A549 (cell line): Measurements from ENCODE around the gene DMXL2. TPM values are rescaled to one million over a fixed set of nuclear protein-coding genes. Genes with fewer than 3 reads are reported as not detected.
"Not testable (repeated sequence)": the region's sequence is repeated elsewhere in the genome, so short reads cannot be mapped to it uniquely, and the experiment has no call there.

Experiments
- ATAC-seq, 2 experiments: fragments of 200-7000 bp in 1 of 2; fragments of >200 bp in 1 of 2; cut with Nextera tagmentation in 1 of 2; cut with Tn5 transposase in 1 of 2; 3 replicates each; pipeline versions ENCODE4 v1.8.0 to v1.9.1; 2018 to 2020; ENCODE audit warnings: mild to moderate bottlenecking in 1 of 2, moderate library complexity in 1 of 2
- CTCF ChIA-PET: fragments of 300-600 bp; sonication (Branson Sonifier 250); formaldehyde crosslinking; extraction: SDS; loops from one replicate; lab custom pipeline; 2021; ENCODE audit warnings: antibody characterized with exemption, inconsistent platforms; lab: Yijun Ruan, JAX
- POLR2A ChIA-PET: fragments of 350-600 bp; formaldehyde crosslinking; extraction: SDS; loops from one replicate; lab custom pipeline; 2021; ENCODE audit warnings: antibody characterized with exemption, inconsistent platforms; lab: Yijun Ruan, JAX
- DNase-seq, 2 experiments: peaks; one replicate each; pipeline versions ENCODE4 v3.0.0 to v3.0.0-alpha.2; 2011 to 2016; ENCODE audit warnings: low read depth in 1 of 2, low spot score in 1 of 2
- FAIRE-seq: peaks from 2 replicates; lab custom pipeline; 2011; peaks lifted over from hg19 to GRCh38; lab: Jason Lieb, UNC
- H3K27ac ChIP-seq, 2 experiments: fragments of >200 bp; sonication (Bioruptor Twin); formaldehyde crosslinking; 3 replicates each; pipeline ENCODE4 v1.5.1; 2016 to 2017
- H3K4me1 ChIP-seq: fragments of >200 bp; sonication (Bioruptor Twin); formaldehyde crosslinking; 3 replicates; pipeline ENCODE4 v1.6.1; 2016
- H3K4me2 ChIP-seq: fragments of >200 bp; sonication (Bioruptor Twin); formaldehyde crosslinking; 3 replicates; pipeline ENCODE4 v1.6.1; 2016
- H3K4me3 ChIP-seq: fragments of >200 bp; sonication (Bioruptor Twin); formaldehyde crosslinking; 3 replicates; pipeline ENCODE4 v1.5.1; 2016
- H3K9me3 ChIP-seq: fragments of >200 bp; sonication (Bioruptor Twin); formaldehyde crosslinking; 3 replicates; pipeline ENCODE4 v1.6.1; 2016
- BHLHE40 ChIP-seq: IDR thresholded peaks from 2 replicates; pipeline ENCODE4 v1.6.1; 2012; ENCODE audit warnings: low read depth, low read length, inconsistent platforms
- CHD2 ChIP-seq: fragments of 150-350 bp; IDR thresholded peaks from 2 replicates; pipeline ENCODE4 v1.6.1; 2014; ENCODE audit warnings: low read length; ENCODE audit not compliant: partially characterized antibody
- CHD4 ChIP-seq: fragments of 200-600 bp; sonication (generic); IDR thresholded peaks from 2 replicates; pipeline ENCODE4 v1.6.1; 2016; ENCODE audit warnings: antibody characterized with exemption, mild to moderate bottlenecking, borderline replicate concordance
- EHMT2 ChIP-seq: fragments of 200-600 bp; sonication (generic); IDR thresholded peaks from 2 replicates; pipeline ENCODE4 v1.6.1; 2016; ENCODE audit warnings: antibody characterized with exemption, low read depth, mild to moderate bottlenecking, moderate library complexity
- ESRRA ChIP-seq: fragments of 150-350 bp; IDR thresholded peaks from 2 replicates; pipeline ENCODE4 v1.6.1; 2014; ENCODE audit warnings: mild to moderate bottlenecking, low read length, borderline replicate concordance
- FOSL2 ChIP-seq, 2 experiments: fragments of 450-650 bp in 1 of 2; fragments of >200 bp in 1 of 2; sonication (Bioruptor Twin) in 1 of 2; formaldehyde crosslinking; IDR thresholded peaks; 2 replicates each; pipeline versions ENCODE4 v1.5.0 to v1.6.1; 2016 to 2020; ENCODE audit warnings: mild to moderate bottlenecking in 1 of 2, moderate library complexity in 1 of 2
- HDAC2 ChIP-seq: fragments of 200-600 bp; sonication (generic); IDR thresholded peaks from 2 replicates; pipeline ENCODE4 v1.6.1; 2016
- HOXA7 ChIP-seq: fragments of 250-450 bp; sonication (Bioruptor Pico); IDR thresholded peaks from 2 replicates; pipeline ENCODE4 v1.5.0; 2020; ENCODE audit warnings: mild to moderate bottlenecking, moderate library complexity
- KDM1A ChIP-seq: fragments of 200-600 bp; sonication (generic); IDR thresholded peaks from 2 replicates; pipeline ENCODE4 v1.6.1; 2016; ENCODE audit warnings: low read depth, mild to moderate bottlenecking
- MAFK ChIP-seq: fragments of 450-650 bp; IDR thresholded peaks from 2 replicates; pipeline ENCODE4 v1.6.1; 2014; ENCODE audit not compliant: partially characterized antibody
- NFE2L2 ChIP-seq: fragments of 150-350 bp; conservative IDR thresholded peaks from 2 replicates; pipeline ENCODE4 v1.6.1; 2014; ENCODE audit warnings: low read length
- NPAS2 ChIP-seq: fragments of 250-450 bp; sonication (Bioruptor Pico); IDR thresholded peaks from 2 replicates; pipeline ENCODE4 v1.8.0; 2022; ENCODE audit warnings: mild to moderate bottlenecking, moderate library complexity, borderline replicate concordance
- POLR2A ChIP-seq: IDR thresholded peaks from 2 replicates; pipeline ENCODE4 v1.6.1; 2012; ENCODE audit warnings: mild to moderate bottlenecking, low read length
- RCOR1 ChIP-seq: fragments of 150-350 bp; IDR thresholded peaks from 2 replicates; pipeline ENCODE4 v1.6.1; 2014; ENCODE audit warnings: antibody characterized with exemption, low read length, low read depth
- RNF2 ChIP-seq: fragments of 200-600 bp; sonication (generic); IDR thresholded peaks from 2 replicates; pipeline ENCODE4 v1.6.1; 2016; ENCODE audit warnings: low read depth, mild to moderate bottlenecking, antibody characterized with exemption, moderate library complexity, borderline replicate concordance
- ZFP36 ChIP-seq: fragments of 450-650 bp; IDR thresholded peaks from 2 replicates; pipeline ENCODE4 v1.6.1; 2014; ENCODE audit warnings: borderline replicate concordance; ENCODE audit not compliant: partially characterized antibody
- WGBS: methylation state at CpG from one replicate; pipeline ENCODE4 v1.1.6; 2017; ENCODE audit errors: missing lambda C conversion rate; 5-methylcytosine and 5-hydroxymethylcytosine counted together
- polyA plus RNA-seq, 4 experiments: library from polyadenylated mRNA; depleted of rRNA in 3 of 4; stranded (reverse); fragments of >200 nt; fragmentation: RNase III in 1 of 4; extraction: RNeasy Plus Mini Kit Qiagen cat#74134 plus additional on column Dnase treatment in 1 of 4; gene quantifications; 2 replicates in 3 of 4; 3 replicates in 1 of 4; pipeline ENCODE4 v1.2.3, GENCODE V29; 2011 to 2017
- TF ChIP-seq, protein P1 (sequence below): fragments of >200 bp; sonication (Bioruptor Twin); formaldehyde crosslinking; IDR thresholded peaks from 2 replicates; pipeline ENCODE4 v1.6.1; 2016

The DMXL2 gene
- polyA plus RNA-seq, 2 of the 4 experiments (the other 2 are of a cell fraction): 25.6 to 50.9 TPM

DNA sequence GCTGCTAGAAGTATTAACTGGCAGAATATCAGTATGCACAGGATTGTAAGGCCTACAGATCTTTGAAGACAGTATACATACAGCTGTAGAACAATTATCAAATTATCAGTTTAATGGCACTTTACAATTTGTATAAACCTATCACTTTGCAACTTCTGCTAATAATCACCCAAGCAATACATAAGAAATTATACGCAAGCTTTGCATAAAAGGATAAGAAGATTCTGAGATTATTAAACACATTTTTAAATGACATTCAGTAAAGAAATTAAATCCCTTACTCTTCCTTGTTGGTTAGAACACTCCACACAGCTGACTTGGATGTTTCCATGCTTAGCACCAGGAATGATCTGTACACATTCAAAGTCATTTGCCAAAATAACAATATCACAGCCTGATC lies 46.8 kb downstream of the DMXL2 start:
- ATAC-seq (no peak), FAIRE-seq (no peak), DNase-seq (no peak)
- TF ChIP-seq MAFK: peak; percentile 42
- TF ChIP-seq HOXA7 (CRISPR knock-in tag): no peak
- TF ChIP-seq CHD2: no peak
- CTCF ChIA-PET: interaction anchor here (0.5 to 0.7 kb wide), 2 partner anchors 377 to 393 kb away, joined by 3 to 4 read pairs; no protein-coding TSS in a partner anchor
- Histone ChIP-seq H3K4me3 (no peak overlapping the region), H3K4me2 (no peak overlapping the region), H3K9me3 (no peaks in the 10 kb centered on the region), H3K27ac (no peak overlapping the region), H3K4me1 (peaks cover 7% of the 10 kb centered on the region; the same call in 1 of the 3 replicates)
- POLR2A ChIA-PET: no interaction called here
- WGBS: 94% methylated on average over 1 of the region's 1 CpG

DNA sequence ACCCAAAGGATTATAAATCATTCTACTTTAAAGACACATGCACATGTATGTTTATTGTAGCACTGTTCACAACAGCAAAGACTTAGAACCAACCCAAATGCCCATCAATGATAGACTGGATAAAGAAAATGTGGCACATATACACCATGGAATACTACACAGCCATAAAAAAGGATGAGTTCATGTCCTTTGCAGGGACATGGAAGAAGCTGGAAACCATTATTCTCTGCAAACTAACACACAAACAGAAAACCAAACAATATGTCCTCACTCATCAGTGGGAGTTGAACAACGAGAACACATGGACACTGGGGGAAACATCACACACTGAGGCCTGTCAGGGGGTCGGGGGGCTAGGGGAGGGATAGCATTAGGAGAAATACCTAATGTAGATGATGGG lies 49.2 kb downstream of the DMXL2 start:
- H3K4me1 ChIP-seq: peaks cover 15% of the 10 kb centered on the region; the same call in 2 of the 3 replicates
- WGBS: 91% methylated on average over 2 of the region's 2 CpGs
- CTCF ChIA-PET, H3K9me3 ChIP-seq, H3K27ac ChIP-seq, H3K4me2 ChIP-seq, H3K4me3 ChIP-seq, DNase-seq, ATAC-seq, FAIRE-seq, POLR2A ChIA-PET: not testable (repeated sequence)

DNA sequence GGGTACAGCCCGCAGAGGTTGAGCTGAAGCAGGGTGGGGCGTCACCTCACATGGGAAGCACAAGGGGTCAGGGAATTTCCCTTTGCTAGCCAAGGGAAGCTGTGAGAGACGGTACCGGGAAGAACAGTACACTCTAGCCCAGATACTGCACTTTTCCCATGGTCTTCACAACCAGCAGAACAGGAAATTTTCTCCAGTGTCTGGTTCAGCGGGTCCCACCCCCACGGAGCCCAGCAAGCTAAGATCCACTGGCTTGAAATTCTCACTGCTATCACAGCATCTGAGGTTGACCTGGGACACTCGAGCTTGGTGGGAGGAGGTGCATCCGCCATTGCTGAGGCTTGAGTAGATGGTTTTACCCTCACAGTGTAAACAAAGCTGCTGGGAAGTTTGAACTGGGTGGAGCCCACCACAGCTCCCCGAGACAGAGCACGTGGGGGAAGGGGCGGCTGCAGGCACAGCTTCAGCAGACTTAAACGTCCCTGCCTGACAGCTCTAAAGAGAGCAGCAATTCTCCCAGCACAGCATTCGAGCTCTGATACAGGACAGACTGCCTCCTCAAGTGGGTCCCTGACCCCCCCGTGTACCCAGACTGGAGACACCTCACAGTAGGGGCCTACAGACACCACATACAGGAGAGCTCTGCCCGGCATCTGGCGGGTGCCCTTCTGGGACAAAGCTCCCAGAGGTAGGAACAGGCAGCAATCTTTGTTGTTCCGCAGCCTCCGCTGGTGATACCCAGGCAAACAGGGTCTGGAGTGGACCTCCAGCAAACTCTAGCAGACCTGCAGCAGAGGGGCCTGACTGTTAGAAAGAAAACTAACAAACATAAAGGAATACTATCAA lies 53.4 kb downstream of the DMXL2 start:
- POLR2A ChIA-PET, H3K4me3 ChIP-seq, H3K27ac ChIP-seq, DNase-seq, FAIRE-seq, ATAC-seq, H3K4me1 ChIP-seq, H3K9me3 ChIP-seq: not testable (repeated sequence)
- H3K4me2 ChIP-seq: peak overlapping the region; percentile 9; the same call in 1 of the 3 replicates
- WGBS: 75% methylated on average over 18 of the region's 18 CpGs
- CTCF ChIA-PET: interaction anchor here (0.9 to 1.4 kb wide), 3 partner anchors 22 to 81 kb away, joined by 3 read pairs; no protein-coding TSS in a partner anchor

DNA sequence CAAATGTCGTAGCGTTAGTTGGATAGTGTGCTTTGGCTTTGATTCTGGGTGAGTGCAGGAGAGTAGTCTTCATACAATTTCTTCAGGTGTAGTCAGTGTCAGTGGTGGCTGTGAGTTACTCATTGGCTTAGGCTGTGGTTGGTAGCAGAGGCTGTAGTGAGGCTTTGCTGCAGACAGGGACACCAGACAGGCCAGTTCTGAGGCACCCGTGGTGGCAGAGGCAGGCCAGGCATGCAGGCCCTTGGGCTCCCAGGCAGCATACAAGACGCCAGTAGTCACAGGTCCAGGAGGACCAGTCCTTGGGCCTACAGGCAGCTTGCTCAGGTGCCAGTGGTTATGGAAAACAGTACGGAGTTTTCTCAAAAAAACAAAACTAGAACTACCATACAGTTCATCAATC lies 61.3 kb downstream of the DMXL2 start:
- DNase-seq: no peak
- TF ChIP-seq POLR2A (0 out of 2 replicates have a peak, but pooled peaks have one; percentile 14), NPAS2 (CRISPR knock-in tag) (no peak), RCOR1 (no peak)
- WGBS: 85% methylated on average over 5 of the region's 5 CpGs
- Histone ChIP-seq H3K27ac (no peak overlapping the region), H3K9me3 (no peaks in the 10 kb centered on the region), H3K4me3 (no peak overlapping the region), H3K4me1 (no peaks in the 10 kb centered on the region), H3K4me2 (no peak overlapping the region)
- ATAC-seq: peak; percentile 48 to 64; a peak in 3 of 6 replicates
- ChIA-PET CTCF (interaction anchor here (1.2 kb wide), 1 partner anchor 24 kb away, joined by 4 read pairs; no protein-coding TSS in a partner anchor), POLR2A (no interaction called here)
- no peak for FAIRE-seq

DNA sequence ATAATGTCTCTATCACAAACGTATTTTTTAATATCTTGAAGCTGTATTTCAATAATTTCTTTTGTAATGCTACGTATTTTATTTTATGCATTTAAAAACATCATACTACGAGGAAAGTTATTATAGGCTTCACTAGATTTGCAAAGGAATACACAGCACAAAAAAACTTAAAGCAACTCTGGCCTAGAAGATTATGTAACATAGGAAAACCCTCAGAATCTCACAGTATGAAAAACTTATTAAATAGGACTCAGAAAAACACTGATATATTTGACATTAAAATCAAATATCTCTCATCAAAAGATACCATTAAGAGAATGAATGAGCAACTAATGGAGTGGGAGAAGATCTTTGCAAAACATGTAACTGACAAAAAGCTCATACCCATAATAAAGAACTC lies 63.7 kb downstream of the DMXL2 start:
- TF ChIP-seq NFE2L2: no peak
- no peak for TF ChIP-seq HDAC2
- no peak for TF ChIP-seq FOSL2 (IDR thresholded peaks at IDR 0.05)
- no peak for TF ChIP-seq FOSL2 (CRISPR knock-in tag; IDR thresholded peaks at IDR 0.05)
- TF ChIP-seq, protein P1, sequence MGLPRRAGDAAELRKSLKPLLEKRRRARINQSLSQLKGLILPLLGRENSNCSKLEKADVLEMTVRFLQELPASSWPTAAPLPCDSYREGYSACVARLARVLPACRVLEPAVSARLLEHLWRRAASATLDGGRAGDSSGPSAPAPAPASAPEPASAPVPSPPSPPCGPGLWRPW: no peak
- no peak for TF ChIP-seq RNF2
- TF ChIP-seq ZFP36: no peak
- no peak for TF ChIP-seq CHD4
- TF ChIP-seq BHLHE40: no peak
- TF ChIP-seq ESRRA: no peak
- TF ChIP-seq KDM1A: no peak
- no peak for TF ChIP-seq EHMT2
- TF ChIP-seq NPAS2 (CRISPR knock-in tag): no peak

More for the DNA sequence above, 63.7 kb downstream of the DMXL2 start:
- FAIRE-seq (peak; percentile 7), ATAC-seq (no peak), DNase-seq (no peak)
- Histone ChIP-seq H3K9me3 (no peaks in the 10 kb centered on the region), H3K4me3 (no peak overlapping the region), H3K27ac (no peak overlapping the region), H3K4me1 (no peaks in the 10 kb centered on the region), H3K4me2 (no peak overlapping the region)
- 75% methylated on average over 3 of the region's 3 CpGs for WGBS
- CTCF ChIA-PET: no interaction called here
- POLR2A ChIA-PET: no interaction called here
